SK-N-SH (cell line): Measurements from ENCODE around the gene CHL1.
A peak's percentile ranks its signal among the peaks of the same experiment; 100 is the strongest.

Experiments
- CTCF ChIP-seq: fragments of 200-600 bp; sonication (generic); IDR thresholded peaks from 2 replicates; pipeline ENCODE4 v1.6.1; 2017; ENCODE audit warnings: antibody characterized with exemption, mild to moderate bottlenecking, moderate library complexity
- EZH2phosphoT487 ChIP-seq: fragments of 200-600 bp; sonication (generic); IDR thresholded peaks from 2 replicates; pipeline ENCODE4 v1.6.1; 2017; ENCODE audit warnings: low read depth, mixed run types, mild to moderate bottlenecking, antibody characterized with exemption, moderate library complexity, borderline replicate concordance
- RAD21 ChIP-seq: IDR thresholded peaks from 2 replicates; pipeline ENCODE4 v1.6.1; 2012; ENCODE audit warnings: mild to moderate bottlenecking, low read length
- REST ChIP-seq: IDR thresholded peaks from 2 replicates; pipeline ENCODE4 v1.6.1; 2012; ENCODE audit warnings: mild to moderate bottlenecking, low read depth, low read length, moderate library complexity
- RFX5 ChIP-seq: IDR thresholded peaks from 2 replicates; pipeline ENCODE4 v1.6.1; 2012; ENCODE audit warnings: mild to moderate bottlenecking, improper control_type of control experiment, low read length
- RXRA ChIP-seq: IDR thresholded peaks from 2 replicates; pipeline ENCODE4 v1.4.0; 2012; ENCODE audit warnings: low read depth, mild to moderate bottlenecking, borderline replicate concordance
- TEAD4 ChIP-seq: IDR thresholded peaks from 2 replicates; pipeline ENCODE4 v1.4.0; 2012; ENCODE audit warnings: mild to moderate bottlenecking, borderline replicate concordance; ENCODE audit not compliant: insufficient read depth
- TF ChIP-seq, protein P1 (sequence below): fragments of 150-350 bp; IDR thresholded peaks from 2 replicates; pipeline ENCODE4 v1.6.1; 2017; ENCODE audit warnings: antibody characterized with exemption, low read length, low read depth, borderline replicate concordance

DNA sequence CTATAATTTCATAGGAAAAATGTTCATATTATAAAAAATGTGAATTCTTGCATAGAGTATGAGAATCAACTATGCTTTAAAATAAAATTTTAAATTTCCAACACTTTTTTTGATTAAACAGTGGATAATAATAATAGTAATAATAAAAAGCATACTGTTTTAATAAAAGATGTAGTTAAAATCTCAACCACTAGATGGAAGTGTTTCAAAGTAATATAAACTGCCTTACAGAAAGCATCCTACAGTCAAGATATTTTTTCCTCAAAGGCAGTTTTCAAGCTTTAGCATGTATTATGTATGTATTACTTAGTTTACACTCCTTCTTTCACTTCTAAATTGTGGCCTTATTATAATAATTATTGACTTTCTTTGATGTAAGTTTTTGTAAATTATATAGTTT, 217.5 kb downstream of the CHL1 start:
- TF ChIP-seq, protein P1, sequence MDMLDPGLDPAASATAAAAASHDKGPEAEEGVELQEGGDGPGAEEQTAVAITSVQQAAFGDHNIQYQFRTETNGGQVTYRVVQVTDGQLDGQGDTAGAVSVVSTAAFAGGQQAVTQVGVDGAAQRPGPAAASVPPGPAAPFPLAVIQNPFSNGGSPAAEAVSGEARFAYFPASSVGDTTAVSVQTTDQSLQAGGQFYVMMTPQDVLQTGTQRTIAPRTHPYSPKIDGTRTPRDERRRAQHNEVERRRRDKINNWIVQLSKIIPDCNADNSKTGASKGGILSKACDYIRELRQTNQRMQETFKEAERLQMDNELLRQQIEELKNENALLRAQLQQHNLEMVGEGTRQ: no peak
- TF ChIP-seq CTCF (peak; percentile 54), RXRA (no peak), RFX5 (no peak), TEAD4 (no peak), RAD21 (peak; percentile 59), REST (no peak), EZH2phosphoT487 (no peak)
